CD4-positive, alpha-beta T cell treated with Interleukin-2 at 100 ng/mL for 4 hours (primary cell): Measurements from ENCODE around the gene KRTAP10-5.
"Not testable (repeated sequence)": the region's sequence is repeated elsewhere in the genome, so short reads cannot be mapped to it uniquely, and the experiment has no call there.

Experiments used
- DNase-seq: peaks from one replicate; pipeline ENCODE4 v3.0.0-alpha.2; 2020; ENCODE audit warnings: low spot score

KRTAP10-5 gene

DNA sequence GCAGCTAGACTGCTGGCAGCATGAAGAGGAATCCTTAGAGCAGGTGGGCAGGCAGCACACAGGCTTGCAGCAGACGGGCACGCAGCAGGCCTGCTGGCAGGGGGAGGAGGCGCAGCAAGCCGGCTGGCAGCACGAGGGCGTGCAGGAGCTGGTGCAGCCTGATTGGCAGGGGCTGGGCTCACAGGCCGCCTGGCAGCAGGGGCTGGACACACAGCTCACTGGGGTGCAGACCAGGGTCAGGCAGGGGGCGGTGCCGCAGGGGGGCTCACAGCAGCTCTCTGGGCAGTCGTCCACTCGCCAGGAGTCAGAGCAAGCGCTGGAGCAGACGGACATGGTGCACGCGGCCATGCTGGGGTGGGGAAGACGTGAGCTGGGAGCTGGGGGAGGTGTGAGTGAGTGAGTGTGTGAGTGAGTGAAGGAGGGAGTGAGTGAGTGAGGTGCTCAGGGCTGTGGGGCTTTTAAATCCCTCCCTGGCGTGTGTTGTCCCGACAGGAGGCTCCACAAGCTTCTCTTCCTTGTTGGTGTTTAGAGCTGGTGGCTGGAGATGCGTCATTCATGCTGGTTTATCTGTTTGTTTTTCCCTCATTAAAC is at the start of gene KRTAP10-5:
Gene KRTAP10-5, minus strand, starts transcription at position 374 of the 591 bp plus-strand sequence. Its CDS starts 26 bp downstream, at position 348.
- not testable (repeated sequence) for DNase-seq

- no peak for DNase-seq
Observed at GRCh38 chr21:44628707-44629391, 48.4 kb upstream of the KRTAP10-5 start.

DNA sequence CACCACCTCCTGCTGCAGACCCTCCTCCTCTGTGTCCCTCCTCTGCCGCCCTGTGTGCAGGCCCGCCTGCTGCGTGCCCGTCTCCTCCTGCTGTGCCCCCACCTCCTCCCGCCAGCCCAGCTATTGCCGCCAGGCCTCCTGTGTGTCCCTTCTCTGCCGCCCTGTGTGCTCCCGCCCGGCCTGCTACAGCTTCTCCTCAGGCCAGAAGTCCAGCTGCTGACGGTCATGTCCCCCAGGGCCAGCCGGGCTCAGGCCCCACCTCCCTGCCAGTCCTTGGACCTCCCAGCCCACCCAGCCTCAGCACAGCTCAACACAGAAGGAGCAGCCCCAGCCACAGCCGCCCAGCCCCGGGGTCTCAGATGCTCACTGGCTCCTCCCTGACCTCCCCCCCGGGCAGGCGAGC is 47.4 kb upstream of the KRTAP10-5 start:
- not testable (repeated sequence) for DNase-seq

- DNase-seq = not testable (repeated sequence)
Observed at GRCh38 chr21:44627181-44627822, 46.9 kb upstream of the KRTAP10-5 start.

DNA sequence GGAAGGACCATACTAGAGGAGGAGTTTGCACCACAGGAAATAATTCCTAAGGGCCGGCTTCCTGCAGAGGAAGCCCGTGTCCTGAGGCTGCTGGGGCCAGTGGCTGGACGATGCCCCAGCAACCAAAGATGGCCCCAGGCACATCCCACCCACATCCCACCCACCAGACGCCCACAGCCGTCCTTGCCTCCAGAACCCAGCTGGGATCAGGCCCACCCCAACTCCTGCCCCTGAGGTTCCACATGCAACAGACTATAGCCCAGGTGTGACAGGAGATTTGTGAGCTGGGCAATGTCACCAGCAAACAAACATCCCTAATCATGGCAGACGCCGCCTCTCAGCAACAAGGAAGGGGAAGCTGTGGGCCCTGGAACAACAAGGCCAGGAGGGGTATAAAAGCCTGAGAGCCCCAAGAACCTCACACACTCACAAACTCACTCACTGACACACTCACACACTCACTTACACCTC is 46.3 kb upstream of the KRTAP10-5 start, which contains the start of gene KRTAP10-9:
Gene KRTAP10-9, plus strand, starts transcription at position 421 of the 471 bp plus-strand sequence. CDS start 79 bp downstream, outside the sequence.
- DNase-seq = no peak

DNA sequence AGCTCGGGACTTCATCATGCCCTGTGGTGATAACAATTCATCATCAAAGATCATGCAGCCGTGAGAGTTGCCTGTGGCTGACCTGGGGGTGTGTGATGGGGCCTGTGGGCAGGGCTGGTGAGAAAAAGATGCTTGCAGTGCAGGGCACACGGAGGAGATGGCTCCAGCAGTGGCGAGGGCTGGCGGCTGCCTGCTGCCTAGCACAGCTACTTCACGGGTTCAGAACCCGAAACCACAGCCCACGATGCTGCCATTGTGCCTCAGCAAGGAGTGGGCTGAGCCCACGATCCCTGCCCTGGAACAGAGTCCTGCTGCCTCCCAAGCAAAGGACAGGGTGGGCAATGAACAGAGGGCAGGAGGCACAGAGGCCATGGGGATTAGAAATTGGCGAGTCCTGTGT is 45.9 kb upstream of the KRTAP10-5 start:
- peak; percentile 33 for DNase-seq

GRCh38 chr21:44625756-44626155 is 45.4 kb upstream of the KRTAP10-5 start:
- DNase-seq = no peak

- no peak for DNase-seq
Observed at GRCh38 chr21:44623575-44623974, 43.2 kb upstream of the KRTAP10-5 start.

DNA sequence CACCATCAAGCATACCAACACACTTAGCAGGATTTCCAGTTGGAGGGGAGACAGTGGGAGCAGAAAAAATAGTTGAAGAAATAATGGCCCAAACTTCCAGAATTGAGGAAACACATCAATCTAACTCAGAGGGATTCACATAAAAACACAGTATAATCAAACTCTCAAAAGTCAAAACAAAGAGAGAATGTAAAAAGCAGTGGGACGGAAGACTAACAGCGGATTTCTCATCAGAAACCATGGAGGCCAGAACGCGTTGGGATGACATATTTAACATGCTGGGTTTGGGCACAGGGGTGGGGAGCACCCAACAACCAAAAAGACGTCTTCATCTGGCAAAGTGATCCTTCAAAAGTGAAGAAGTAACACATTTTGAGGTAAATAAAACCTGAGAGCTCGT is 39.5 kb upstream of the KRTAP10-5 start:
- DNase-seq = no peak

DNA sequence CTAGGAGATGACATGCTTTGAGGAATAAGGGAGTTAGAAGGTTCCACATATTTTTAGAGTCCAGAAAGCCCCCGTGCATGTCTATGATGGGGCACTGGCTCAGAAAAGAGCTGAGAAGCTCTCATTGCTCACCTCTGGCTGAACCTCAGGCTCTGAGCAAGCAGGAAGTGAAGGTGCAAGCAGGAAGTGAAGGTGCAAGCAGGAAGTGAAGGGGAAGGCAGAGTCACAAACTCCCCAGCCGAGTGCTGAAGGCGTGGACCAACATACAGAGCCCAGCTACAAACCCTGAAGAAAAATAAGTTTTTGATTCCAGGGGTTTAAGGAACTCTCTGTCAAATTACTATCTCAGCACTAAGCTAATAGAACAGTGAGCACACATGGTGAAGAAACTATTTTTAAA is 38.5 kb upstream of the KRTAP10-5 start:
- peak; percentile 74 for DNase-seq

DNA sequence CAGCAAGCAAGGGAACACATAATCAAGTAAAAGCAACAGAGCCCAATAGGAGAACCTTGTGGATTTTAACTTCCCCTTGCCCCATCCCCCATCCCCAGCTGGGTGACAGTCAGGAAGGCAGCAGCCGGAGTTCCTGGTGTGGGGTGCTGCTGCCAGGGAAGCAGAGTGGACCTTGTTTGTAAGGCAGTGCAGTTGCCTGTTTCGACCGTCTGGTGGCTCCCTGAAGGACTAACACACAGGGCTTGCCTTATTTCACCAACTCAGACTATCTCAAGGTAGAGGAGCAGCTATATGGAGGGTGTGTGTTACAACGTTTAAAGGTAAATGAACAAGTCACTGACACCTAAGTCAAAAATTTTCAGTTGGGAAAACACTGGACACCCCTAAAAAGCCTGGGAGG is 38.1 kb upstream of the KRTAP10-5 start:
- no peak for DNase-seq

DNA sequence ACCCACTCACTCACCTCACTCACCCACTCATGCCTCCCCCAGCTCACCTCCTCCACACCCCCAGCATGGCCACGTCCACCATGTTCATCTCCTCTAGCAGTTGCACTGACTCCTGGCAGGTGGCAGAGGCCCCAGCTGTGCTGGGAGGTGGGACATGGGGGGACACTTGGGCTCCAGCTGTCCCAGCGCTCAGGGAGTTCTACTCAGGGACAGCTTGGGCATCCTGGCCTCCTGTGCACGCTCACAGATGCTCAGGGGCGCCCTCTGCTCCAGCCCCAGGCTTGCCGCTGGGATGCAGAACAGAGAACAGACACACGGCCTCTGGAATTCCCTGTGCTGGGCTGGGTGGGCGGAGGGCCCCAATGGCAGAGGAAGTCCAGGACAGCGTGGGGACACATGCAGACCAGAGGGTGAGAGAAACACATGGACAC is 36.7 kb upstream of the KRTAP10-5 start:
- DNase-seq = no peak

DNA sequence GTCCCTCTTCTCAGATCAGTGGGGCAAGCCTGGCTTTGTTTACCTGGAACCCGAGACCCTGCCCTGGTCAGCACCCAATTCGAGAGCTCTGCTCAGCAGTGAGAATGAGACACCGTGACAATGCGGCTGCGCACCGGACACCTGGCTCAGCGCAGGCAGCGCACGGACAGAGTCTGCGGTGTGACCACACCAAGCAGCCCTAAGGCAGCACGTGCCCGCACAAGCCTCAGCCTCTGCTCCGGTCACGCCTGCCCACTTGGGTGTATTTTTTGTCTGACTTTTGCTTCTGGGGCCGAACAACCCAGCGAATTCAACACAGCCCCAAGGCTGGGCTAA is 36.2 kb upstream of the KRTAP10-5 start:
- no peak for DNase-seq

GRCh38 chr21:44615911-44616590 is 35.6 kb upstream of the KRTAP10-5 start:
- no peak for DNase-seq

DNA sequence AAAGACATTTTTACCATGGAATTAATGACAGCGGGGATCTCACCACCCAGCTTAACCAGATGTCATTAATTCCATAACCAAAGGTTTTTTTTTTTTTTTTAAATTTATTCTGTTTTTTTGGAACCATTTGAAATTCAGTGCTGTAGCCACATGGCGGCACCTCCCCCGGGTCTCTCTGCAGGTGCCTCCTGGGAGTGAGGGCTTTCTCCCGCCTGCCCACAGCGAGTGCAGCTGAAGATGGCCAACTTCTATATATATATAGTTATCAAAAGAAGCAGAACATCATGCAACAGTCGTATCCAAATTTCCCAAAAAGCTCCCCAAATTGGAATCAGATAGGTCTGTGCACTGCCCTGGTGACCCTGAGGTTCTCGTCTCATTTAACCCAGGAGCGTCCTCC is 35.1 kb upstream of the KRTAP10-5 start:
- DNase-seq = no peak

DNA sequence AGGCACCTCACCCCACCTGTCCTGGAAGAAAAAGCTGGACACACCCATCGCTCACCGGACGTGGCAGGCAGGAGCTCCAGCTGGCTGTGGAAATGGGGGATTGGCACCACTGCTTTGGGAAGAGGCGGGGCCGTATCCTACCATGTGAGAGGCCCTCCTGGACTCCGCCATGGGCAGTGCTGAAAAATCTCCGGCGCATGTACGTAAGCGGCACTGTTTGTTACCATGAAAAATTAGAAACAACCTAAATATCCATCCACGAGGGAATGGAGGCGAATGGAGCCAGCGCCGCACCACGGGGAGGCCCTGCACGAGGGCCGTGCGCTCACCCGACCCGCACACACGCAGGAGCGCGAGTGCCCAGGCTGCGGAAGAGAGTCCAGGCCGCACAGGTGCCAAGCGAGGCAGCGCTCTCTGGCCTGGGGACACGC is 34.6 kb upstream of the KRTAP10-5 start:
- DNase-seq = no peak

DNA sequence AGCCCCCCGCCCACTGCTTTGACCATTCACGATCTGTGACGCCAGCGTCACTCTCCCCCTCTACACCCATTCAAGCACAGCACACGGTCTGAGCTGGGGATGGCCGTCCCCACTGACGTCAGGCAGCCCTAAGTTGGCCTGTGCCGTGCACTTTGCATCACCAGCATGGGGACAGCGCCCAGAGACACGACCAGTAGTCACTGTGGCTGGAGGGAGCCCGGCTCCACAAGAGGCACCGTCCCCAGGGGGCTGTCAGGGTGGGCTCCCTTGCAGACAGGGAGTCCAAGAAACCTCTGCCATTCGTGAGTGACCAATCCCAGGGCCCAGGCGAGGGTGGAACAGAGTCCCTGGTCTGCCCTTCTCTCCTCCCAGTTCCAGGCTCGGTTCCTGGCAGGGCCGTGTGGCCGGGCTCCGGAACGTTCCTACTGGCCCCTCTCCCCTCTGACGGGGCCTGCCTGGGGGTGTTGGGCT is 33.8 kb upstream of the KRTAP10-5 start:
- DNase-seq = no peak

DNA sequence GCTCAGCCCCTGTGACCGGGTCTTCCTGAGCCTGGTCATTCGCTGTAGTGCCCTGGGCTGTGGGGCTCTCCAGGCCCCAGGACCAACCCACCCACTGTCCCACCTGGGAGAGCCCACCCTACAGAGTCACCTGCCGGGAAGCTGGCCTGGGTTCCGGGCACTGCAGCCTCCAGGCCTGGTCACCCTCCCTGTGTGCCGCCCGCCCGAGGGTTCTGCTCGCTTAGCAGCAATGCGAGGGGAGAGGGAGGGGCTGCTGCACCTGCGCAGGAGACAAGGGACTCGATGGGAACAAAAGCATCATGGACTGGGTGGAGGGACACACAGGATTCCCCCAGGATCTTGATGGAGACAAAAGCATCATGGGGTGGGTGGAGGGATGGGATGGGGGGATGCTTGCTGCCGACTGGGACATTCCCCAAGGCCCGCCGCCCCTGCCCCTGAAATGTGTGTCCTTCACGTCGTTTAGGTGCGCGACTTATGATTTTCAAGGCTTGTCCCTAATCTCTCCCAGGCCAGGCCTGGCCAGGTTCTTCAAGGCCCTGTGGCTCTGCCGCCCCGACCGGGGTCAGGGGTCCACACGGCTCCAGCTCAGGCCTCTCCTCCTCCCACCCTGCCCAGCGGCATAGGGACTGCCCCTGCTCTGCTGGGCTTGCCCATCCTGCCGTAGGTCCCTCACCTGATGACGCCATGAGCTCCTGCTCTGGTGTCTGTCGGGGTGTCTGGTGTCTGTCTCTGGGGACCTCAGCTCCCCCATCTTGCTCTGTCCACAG is 33.2 kb upstream of the KRTAP10-5 start:
- DNase-seq = no peak

GRCh38 chr21:44612669-44613229 is 32.3 kb upstream of the KRTAP10-5 start:
- no peak for DNase-seq

DNA sequence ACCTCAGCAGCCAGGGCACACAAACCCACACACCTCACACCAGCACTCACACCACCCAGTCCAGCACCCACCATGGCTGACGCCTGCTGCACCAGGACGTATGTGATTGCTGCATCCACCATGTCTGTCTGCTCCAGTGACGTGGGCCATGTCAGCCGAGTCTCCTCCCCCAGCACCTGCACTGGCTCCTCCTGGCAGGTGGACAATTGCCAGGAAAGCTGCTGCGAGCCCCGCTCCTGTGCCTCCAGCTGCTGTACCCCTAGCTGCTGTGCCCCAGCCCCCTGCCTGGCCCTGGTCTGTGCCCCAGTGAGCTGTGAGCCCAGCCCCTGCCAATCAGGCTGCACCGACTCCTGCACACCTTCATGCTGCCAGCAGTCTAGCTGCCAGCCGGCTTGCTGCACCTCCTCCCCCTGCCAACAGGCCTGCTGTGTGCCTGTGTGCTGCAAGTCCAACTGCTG is 31.7 kb upstream of the KRTAP10-5 start, which contains the start of gene KRTAP10-8:
Gene KRTAP10-8, plus strand, starts transcription at position 51 of the 458 bp plus-strand sequence. Its CDS starts 22 bp downstream, at position 73.
- DNase-seq = no peak

DNA sequence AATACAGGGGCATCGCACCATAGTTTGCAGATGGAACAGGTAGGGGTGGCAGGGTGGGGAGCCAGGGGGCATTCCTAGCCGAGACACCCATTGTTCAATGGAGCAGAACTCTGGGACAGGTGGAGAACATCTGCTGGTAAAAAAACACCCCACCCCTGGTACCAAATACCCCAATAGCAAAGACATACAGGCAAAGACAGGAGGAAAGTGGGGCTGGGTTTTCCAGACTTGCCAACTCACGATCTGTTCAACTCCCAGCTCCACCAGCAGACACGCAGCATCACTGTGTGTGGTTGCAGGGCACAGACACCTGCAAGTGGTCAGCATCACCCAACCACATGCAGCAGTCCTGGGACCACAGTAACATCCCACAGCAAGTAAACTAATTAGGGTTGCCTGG is 31.1 kb upstream of the KRTAP10-5 start:
- DNase-seq = no peak
